Testis (tissue), 2 donors: ENCODE measurements around the gene SDR39U1.

ENCODE experiments used
- POLR2A ChIP-seq: fragments of 450-650 bp; IDR thresholded peaks from one replicate; pipeline ENCODE4 v1.6.1; 2017; ENCODE audit warnings: antibody characterized with exemption, mild to moderate bottlenecking, moderate library complexity
- TF ChIP-seq, protein P1 (sequence below), 3 experiments: fragments of 450-650 bp in 2 of 3; fragments of 200-600 bp in 1 of 3; sonication (generic) in 1 of 3; IDR thresholded peaks; one replicate each; pipeline ENCODE4 v1.5.1; 2016 to 2019; ENCODE audit warnings: antibody characterized with exemption in 3 of 3, mild to moderate bottlenecking in 2 of 3, moderate library complexity in 1 of 3

DNA sequence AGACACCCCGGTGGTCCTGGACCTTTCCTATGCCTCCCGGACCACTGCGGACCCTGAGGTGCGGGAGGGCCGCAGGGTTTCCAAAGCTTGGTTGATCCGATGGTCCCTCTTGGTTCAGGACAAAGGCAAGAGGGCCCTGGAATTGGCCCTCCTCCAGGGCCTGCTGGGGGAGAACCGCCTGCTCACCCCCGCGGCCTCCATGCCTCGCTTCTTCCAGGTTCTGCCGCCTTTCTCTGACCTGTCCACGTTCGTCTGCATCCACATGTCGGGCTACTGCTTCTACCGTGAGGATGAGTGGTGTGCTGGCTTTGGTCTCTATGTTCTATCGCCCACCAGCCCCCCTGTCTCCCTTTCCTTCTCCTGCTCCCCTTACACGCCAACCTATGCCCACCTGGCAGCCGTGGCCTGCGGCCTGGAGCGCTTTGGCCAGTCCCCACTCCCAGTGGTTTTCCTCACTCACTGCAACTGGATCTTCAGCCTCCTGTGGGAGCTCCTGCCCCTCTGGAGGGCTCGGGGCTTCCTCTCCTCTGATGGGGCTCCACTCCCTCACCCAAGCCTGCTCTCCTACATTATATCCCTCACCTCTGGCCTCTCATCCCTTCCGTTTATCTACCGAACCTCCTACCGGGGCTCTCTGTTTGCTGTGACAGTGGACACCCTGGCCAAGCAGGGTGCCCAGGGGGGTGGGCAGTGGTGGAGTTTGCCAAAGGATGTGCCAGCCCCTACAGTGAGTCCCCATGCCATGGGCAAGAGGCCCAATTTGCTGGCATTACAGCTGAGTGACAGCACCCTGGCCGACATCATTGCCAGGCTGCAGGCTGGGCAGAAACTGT is 26.9 kb downstream of the SDR39U1 start:
- TF ChIP-seq, protein P1, sequence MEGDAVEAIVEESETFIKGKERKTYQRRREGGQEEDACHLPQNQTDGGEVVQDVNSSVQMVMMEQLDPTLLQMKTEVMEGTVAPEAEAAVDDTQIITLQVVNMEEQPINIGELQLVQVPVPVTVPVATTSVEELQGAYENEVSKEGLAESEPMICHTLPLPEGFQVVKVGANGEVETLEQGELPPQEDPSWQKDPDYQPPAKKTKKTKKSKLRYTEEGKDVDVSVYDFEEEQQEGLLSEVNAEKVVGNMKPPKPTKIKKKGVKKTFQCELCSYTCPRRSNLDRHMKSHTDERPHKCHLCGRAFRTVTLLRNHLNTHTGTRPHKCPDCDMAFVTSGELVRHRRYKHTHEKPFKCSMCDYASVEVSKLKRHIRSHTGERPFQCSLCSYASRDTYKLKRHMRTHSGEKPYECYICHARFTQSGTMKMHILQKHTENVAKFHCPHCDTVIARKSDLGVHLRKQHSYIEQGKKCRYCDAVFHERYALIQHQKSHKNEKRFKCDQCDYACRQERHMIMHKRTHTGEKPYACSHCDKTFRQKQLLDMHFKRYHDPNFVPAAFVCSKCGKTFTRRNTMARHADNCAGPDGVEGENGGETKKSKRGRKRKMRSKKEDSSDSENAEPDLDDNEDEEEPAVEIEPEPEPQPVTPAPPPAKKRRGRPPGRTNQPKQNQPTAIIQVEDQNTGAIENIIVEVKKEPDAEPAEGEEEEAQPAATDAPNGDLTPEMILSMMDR (IDR thresholded peaks at IDR 0.05), result no peak
- no peak for TF ChIP-seq POLR2A
